HG02852 (cell line): Measurements from ENCODE around the gene IL31RA.
"Not testable (repeated sequence)": the region's sequence is repeated elsewhere in the genome, so short reads cannot be mapped to it uniquely, and the experiment has no call there.

ENCODE experiments used
- ATAC-seq: cut with Tn5 transposase; IDR thresholded peaks from one replicate; pipeline ENCODE4 v1.9.1; 2021; ENCODE audit warnings: mild to moderate bottlenecking, moderate library complexity; ENCODE audit not compliant: unreplicated experiment

IL31RA gene

DNA sequence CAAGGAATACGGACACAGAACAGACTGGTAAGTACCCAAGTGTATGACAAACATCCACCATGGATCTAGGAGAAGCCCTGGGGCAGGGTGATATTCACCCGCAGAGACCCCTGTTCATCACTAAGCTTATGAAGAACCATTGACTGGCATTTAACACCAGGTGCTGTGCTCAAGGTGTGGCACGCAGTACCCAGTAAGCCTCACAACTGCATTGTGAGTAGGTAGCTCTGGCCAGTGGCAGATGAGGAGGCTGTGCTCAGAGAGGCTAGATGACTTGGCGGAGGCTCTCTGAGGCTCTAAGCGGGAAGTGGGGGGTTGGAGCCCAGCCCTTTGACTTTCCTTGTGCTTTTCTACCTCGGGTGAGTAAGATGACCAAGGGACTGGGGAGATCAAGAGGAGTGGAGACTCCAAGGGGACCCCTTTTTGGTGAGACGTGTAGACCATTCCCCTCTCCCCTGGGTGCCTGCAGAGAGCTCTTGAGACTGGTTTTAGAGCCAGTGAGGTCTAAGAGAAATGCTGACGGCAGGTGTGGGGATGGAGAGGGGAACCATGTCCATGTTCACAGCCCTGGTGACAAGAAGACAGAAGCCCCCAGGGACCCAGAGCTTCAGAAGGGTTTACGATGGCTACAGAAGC, 72.8 kb downstream of the IL31RA start:
- ATAC-seq = no peak

DNA sequence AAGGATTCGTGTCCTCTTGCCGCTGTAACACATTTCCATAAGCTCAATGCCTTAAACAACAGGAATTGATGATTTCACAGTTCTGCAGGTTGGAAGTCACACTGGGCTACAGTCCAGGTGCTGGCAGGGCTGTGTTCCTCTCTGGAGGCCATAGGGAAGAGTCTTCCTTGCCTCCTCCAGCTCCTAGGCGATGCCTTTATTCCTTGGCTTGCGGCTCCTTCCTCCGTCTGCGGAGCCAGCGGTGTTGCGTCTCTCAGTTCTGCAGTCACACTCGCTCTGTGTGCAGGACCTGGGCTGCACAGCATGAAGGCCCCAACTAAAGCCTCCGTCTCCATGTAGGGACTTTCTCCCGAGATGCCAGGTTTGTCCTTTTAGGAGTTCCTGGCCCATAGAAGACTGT, 73.6 kb downstream of the IL31RA start:
- no peak for ATAC-seq

DNA sequence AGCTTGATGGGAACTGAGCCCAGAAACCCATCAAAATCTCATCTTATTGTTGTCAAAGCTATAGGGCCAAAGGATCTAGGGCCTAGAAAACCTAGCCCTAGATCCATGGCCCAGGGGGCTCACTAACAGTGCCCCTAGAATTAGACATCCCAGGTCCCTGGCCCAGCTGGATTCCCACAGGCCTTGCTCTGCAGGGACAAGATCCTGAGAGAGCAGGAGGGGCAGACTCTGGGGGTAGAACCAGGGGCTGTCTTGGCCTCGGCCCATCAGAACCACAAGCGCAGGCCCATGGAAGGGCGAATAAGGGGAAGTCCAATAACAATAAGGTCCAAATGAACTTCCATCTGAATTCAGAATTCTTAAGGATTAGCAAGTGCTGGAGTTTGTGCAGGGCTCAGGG, 74.0 kb downstream of the IL31RA start:
- no peak for ATAC-seq

DNA sequence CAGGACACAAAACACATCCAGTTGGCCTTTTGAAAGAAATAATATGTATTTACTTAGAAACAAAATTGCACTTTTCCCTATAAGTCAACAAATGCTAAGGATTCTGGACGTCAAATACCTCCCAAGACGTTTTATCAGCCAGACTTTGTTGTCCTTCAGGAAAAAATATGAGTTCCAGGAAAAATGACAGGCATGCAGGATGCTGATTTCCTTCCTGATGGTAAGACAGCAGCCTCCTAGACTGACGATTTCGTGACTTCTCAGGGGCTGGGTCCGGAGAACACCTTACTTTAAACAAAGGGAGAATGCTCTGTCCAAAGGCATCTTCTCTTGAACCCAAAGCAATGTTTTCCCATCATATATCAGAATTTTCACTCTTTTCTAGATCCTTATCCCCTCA, 74.6 kb downstream of the IL31RA start:
- ATAC-seq = no peak

DNA sequence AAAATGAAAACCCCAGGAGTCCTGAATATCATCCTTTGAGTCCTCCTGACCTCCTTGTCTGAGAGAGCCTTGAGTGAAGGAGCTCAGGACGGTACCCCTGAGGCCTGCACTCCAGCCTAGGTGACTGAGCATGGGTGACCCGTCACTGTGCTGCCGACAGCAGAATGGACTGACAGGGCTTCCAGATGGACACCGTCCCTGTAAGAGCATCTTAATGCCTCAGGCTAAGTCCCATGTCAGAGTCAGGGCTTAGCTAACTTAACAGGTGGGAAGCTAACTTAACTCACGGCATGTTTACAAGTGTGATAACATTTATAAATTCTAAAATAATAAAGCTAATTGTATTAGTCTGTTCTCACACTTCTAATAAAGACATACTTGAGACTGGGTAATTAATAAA, 75.3 kb downstream of the IL31RA start:
- no peak for ATAC-seq

DNA sequence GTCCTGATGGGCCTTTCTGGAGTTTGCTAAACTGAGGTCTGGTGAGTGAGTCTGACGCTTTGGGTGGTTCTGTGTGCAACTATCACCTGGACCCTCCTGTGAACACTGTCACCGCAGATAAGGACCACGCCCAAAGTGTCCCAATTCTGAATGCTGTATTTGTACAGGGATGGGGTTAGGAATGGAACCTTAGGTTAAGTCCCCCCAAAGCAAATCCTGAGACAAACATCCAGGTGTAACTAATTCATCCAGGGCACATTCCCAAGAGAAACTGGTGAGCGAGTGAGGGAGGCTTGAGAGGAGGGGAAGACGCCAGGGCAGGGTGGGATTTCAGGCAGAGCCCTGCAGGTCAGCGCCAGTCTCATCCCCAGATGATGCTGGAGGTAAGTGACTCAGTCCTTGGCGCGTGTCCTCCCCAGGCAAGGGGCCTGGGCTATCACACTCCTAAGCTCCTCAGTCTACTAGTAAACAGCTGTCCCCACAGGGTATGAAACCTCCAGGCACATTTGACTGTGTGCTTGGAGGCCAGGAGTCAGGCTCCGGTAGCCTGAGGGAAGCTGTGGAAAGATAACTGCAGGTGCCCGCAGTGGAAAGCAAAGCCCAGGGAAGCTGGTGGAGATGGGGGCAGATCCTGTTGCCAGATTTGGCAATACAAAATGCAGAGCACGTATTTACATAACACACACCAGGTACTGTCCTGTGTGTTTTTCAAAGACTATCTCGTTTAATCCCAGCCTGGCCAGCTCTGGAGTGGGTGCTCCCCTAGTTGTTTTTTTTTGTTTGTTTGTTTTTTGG, 76.9 kb downstream of the IL31RA start:
- no peak for ATAC-seq

DNA sequence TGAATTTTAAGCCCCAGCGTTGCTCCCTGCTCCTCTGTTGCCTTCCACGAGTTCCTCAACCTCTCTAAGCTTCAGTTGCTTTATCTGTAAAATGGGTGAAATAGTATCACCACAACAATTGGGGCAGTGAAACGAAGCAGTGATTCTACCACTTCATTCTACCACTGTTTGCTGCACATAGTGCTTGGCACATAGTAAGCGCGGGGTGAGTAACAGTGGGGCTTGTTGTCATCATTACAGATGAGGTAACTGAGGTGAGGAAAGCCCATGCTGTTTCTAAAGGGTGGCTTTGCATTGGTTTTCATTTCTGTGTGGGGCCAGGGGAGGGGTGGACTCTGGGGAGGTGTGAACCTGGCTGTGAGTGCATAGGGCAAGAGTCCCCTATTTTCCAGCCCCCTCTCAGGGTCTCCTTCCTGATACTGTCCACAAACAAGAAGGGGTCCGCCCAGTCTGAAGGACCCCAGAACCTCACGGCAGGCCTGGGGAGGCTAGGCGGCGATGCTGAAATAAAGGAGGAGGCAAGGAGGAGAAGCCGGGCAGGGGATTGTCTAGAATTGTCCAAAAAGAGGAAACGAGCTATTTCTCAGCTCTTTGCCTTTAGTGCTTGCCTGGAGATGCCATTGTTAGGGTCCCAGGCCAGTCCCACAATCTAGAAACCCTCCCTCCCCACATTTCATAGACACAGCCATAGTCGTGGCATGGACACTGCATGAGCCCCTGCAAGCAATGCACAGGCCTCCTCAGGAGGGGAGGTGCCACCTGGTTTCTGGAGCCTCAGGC, 78.1 kb downstream of the IL31RA start:
- no peak for ATAC-seq

DNA sequence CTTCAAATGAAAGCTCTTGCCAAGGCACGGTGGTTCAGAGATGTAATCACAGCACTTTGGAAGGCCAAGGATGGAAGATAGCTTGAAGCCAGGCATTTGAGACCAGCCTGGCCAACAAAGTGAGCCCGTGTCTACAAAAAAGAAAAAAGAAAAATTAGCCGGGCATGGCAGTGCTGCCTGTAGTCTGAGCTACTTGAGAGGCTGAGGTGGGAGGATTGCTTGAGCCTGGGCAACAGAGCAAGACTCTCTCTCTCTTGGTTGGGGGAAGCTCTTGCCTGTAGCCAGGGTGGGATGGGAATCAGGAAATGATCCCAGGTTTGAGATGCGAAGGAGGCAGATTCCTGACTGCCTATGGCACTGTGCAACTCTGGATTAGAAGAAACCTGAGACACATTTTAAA, 81.5 kb downstream of the IL31RA start:
- no peak for ATAC-seq

DNA sequence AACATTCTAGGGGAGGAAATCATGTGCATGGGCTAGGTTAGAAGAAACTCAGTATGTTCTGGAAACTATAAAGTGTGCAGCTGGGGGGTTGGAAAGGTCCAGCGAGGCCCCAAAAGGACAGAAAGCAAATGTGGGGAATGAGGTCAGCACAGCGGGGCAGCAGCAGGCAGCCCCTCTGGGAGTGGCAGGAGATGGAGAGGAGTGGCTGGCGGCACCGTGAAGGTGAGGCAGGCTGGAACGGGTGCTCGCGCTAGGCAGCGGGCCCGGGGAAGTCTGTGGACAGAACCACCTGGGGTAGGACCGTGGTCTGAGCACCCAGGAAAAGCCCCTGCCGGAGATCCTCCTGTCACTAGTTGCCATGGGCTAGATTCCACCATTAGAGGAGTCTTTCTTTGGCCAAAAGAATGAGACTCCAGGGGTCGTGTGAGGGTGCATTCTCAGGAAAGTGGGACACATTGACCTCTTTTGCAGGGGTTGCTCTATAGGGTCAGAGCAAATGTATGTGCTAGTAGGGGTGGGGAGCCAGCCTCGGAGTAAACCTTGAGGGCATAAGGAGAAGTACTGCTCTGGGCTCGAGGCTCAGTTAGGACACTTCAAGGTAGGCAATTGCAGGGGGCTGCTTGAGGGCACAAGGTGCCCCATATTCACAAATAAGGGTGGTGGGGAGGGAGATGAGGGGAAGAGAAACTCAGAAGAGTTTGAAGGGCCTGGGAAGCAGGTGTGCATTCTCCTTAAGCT, 82.4 kb downstream of the IL31RA start:
- no peak for ATAC-seq

DNA sequence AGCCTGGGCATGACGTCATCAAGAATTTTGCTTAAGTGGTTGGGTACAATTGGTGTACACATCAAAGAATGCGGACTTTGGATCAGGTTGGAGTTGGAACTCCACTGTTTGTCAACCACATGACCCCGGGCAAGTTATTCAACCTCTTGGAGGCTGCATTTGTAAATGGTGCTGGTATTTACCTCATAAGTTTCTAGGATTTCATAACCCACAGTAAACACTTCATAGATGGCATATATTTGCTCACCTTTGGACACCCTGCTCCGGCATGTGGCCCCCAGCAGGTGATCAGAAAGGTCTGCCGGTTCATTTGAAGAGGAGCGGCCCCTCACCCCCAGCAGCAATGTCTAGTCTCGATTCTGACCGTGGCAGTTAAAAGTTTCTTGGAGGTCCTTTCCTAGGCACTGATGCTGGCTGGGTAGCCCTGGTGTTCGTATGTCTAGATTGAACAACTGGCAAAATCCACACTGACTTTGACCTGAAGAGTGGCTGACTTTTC, 83.0 kb downstream of the IL31RA start:
- ATAC-seq = no peak

DNA sequence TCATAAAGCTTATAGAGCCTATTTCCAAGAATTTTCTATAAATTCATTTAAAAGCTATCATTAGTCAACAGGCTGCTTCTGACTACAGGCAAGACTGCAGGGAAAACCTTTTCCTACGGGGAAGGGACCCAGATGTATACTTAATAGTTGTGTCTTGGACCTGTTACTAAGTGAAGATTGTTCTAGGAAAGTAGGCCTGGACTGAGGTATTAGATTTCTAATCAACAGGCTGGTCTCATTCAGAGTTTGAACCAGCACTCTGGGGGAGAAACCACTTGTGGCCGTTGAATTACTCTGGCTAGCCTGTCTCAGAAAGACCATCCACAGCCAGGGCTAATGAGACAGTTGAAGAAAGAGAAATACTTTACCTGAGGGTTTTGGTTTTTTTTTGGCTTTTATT, 83.6 kb downstream of the IL31RA start:
- no peak for ATAC-seq

DNA sequence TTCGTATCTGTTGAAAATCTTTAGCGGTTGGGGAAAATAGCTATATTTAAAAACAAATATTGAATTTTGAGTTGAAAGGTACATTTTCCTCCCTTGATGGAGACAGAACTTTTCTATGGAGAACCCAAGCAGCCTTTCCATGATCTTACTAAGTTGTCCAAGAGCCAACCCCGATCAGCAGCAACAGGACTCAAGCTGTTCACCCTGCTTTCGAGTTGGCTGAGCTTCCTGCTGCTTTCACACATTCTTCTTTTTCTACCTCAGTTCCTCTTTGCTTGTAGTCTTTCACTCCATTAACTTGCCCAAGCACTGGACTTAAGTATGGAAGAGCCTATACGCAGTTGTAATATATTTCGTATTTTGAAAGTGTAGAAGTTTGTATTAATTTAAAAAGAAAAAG, 84.2 kb downstream of the IL31RA start:
- no peak for ATAC-seq

DNA sequence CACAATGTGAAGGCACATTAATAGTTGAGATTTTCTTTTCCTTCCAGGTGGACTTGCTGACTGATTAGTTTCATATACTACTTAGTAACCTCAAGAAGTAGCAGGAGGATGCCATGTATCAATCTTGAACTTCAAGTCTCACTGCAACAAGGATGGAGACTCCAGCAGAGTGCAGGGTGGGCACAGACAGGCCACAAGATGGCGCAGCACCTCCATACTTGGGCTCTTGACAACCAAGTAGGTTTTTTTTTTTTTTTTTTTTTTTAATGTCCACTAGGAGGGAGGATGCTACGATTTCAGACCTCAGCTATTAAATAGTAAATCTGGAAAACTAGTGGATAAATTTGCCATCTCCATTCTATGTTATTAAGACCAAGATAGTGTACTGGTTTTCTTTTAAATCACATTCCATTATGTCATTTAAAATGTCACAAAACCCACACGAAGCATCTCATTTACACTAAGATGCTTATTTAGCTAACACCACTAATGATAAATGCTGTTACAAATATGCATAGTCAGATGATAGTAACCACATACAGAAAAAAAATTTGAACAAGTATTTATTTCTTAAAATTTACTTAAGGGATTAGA, 85.0 kb downstream of the IL31RA start:
- ATAC-seq = no peak

DNA sequence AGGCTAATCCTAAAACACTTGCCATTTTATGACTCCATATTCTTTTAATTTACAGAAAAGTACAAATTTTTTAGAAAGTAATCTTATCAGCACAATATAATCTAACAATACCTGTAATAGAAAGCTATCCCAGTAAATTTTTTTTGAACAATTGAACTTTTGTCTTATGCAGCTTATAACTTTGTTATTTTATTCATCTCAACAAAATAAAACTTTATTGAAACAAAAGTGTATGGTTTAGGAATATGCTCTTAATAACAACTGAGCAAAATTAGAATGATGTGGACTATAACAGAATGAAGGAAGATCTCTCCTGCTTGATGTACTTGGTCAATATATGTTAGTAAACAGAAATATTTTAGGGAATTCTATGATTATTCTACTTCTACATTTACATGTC, 86.4 kb downstream of the IL31RA start:
- ATAC-seq = not testable (repeated sequence)

DNA sequence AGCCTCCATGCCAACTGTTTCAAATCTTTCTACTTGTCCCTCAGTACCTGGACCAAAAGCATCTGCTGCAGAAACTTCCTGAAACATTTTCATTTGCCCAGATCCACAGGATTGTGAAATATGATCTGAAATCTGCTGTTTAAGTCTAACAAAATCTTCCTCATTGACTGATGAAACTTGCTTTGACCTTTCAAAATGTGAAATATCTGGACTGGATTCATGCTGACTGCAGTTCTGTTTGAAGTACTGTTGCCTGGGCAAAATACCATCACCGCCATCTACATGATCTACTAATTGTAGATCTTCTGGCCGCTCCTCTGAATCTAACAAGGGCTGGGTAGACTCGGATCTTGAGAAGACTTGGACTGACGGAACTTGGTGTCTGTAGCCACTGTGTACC, 90.0 kb downstream of the IL31RA start:
- ATAC-seq = not testable (repeated sequence)

DNA sequence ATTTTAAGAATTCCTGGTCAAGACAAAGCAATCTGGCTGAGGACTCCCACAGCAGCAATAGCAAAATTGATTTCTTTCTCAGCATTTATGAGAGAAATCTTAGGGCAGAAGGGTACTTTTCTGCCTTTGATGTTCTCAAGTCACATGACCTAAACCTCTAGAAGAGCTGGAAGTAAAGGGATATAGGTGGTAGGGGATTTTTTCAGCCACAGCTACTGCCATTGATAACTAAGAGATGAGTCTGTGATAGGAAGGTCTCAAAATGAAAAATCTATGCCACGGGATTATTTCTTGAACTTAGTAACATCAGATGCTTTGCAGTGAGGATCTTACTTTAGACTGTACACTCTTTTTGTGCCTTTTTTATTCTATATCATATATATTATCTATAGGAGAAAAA, 108.1 kb downstream of the IL31RA start:
- ATAC-seq = no peak

DNA sequence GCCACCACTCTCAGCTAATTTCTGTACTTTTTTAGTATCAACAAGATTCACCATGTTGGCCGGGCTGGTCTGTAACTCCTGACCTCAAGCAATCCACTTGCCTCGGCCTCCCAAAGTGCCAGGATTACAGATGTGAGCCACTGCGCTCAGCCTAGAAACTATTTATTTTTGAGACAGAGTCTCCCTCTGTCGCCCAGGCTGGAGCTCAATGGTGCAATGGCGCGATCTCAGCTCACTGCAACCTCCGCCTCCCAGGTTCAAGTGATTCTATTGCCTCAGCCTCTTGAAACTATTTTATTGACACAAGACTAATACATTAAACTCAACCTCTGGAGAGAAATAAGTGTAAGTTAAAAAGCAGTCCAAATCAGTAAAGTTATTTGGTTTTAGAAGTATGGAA, 109.6 kb downstream of the IL31RA start:
- no peak for ATAC-seq

DNA sequence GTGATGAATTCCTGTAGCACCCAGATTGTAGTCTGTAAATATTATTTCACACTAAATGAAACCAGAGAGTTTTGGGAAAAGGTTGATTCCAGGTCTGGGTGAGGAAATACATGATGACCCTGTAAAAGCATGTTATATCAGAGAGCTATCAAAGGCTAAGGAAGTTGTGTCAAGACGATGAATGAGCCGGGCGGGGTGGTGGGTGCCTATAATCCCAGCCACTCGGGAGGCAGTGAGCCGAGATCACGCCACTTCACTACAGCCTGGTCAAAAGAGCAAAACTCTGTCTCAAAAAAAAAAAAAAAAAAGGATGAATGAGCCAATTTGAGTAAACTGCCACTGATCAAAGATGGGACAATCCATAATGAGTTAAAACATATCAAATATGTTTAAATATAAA, 114.4 kb downstream of the IL31RA start:
- no peak for ATAC-seq

DNA sequence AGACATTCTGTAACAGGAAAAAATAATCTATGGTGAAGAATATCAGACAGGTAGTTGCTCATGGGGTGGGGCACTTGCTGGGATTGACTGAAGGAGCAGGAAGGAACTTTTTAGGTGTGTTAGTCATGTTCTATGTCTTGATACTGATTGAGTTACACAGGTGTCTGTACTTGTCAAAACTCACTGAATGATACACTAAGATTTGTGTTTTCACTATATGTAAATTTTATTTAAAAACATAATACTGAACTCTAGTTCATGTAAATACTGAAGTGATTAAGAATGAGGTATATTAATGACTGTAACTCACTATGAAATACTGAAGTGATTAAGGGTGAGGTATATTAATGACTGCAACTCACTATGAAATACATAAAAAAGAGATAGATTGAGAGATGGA, 115.1 kb downstream of the IL31RA start:
- ATAC-seq = no peak

DNA sequence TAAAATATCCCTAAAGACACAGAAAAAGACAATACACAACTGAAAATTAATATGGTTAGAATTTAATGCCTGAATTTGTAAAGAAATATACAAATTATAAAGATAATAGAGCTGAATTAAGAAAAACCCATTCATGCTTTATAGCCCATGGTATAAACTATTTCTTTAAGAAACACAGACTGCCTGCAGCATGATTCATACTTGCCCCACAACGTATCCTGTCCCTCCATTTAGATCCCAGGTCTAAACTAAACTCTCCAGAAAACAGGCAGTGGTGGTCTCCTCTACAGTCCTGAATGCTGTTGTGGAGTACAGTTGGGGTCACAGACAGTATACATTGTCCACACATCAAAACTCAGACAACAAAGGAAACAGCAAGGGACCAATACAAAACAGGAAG, 118.8 kb downstream of the IL31RA start:
- no peak for ATAC-seq
